ENCODE measurements around the gene KRT9. TPM values are rescaled to one million over a fixed set of nuclear protein-coding genes. Genes with fewer than 3 reads are reported as not detected.

The KRT9 gene
- total and polyA plus RNA-seq, 2 donors (not counting 3 experiments of a cell fraction or from before 2014, with no cell fraction given): not detected

DNA sequence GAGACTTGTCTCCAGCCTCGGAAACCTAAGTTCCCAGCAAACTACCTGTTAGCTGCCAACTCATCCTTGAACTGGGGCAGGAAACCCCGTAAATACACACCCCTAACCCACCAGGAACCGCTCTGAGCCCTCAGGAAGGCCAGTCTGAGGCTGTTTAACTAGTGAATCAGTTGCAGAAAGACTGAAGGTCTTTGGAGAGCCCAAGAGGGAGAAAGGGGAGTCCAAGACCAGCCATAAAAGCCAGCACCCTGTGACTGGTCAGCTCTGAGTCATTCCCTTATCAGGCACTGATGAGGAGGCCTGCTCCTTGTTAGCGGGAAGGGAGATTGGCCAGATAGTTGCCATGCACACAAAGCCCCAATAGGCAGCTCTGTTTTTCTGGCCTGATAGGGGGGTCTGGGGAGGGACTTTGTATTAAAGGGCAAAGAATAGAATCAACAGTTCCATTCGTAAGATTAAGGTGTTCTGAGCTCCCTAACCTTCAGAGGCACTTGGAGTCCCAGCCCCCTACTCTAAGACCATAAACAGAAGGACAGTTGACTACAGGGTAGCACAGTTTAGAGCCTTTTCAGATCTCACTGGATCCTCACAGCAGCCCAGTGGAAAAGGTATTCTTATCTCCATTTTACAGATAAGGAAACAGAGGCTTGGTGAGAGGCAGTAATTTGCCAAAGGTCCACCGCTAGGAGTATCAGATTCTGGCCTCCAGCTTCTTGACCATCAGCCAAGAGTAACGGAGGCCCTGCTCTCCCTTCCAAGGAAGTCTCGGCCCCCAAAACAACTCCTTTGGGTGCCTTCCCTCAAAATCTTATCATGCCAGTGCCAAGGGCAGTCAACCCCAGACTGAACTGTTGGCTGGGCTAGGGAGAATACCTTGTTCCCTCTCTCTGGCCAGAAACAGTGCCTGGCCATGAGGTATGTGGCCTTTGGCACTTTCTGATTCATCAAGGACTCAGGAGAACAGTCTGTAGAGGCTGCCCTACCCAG lies 41.5 kb downstream of the KRT9 start:
- H4K20me1 ChIP-seq (replicated peaks; ENCODE audit: control insufficient read depth, extremely low read depth, insufficient read depth, low read length): no peaks in the 10 kb centered on the region
- TSS peak; percentile 91 for BruUV-seq (replicated peaks)
- dilution Hi-C loops (cut with MboI; ENCODE audit: extremely low pct_ligation_motif_present, low sequenced_read_pairs): no loop called here
- no peaks in the 10 kb centered on the region for H3K9me1 ChIP-seq (replicated peaks; ENCODE audit: control insufficient read depth, extremely low read depth, insufficient read depth, low read length)
- peak overlapping the region; percentile 35 for H3K4me2 ChIP-seq (ENCODE audit: insufficient read depth, low read length)
- peak; percentile 90 for DNase-seq (ENCODE audit: low read depth, low spot score)
- H3K27me3 ChIP-seq (ENCODE audit: control insufficient read depth in 2 of 2, insufficient read depth in 2 of 2, low read length in 2 of 2): no peaks in the 10 kb centered on the region
- H3K9ac ChIP-seq (replicated peaks; ENCODE audit: extremely low read depth, insufficient read depth, low read length): peak overlapping the region; percentile 42
- POLR2A ChIA-PET: interaction anchor here (0.7 to 1.2 kb wide), 2 partner anchors 9 to 158 kb away, joined by 3 to 4 read pairs; no protein-coding TSS in a partner anchor
- FAIRE-seq: peak; percentile 99
- H3K79me2 ChIP-seq (ENCODE audit: control insufficient read depth, insufficient read depth, low read length): no peaks in the 10 kb centered on the region
- H3K9me3 ChIP-seq (replicated peaks; ENCODE audit: control insufficient read depth, insufficient read depth, low read length): no peaks in the 10 kb centered on the region
- H3K27ac ChIP-seq (ENCODE audit: insufficient read depth, low read depth, low read length): peak overlapping the region; percentile 80
- CTCF ChIA-PET: interaction anchor here (0.7 to 8.5 kb wide), 14 partner anchors 9 to 673 kb away, joined by 3 to 126 read pairs (median 6); no protein-coding TSS in a partner anchor
- TF ChIP-seq CTCF (IDR thresholded peaks at IDR 0.05; ENCODE audit: extremely low read depth in 1 of 2, insufficient read depth in 1 of 2, low read depth in 1 of 2, low read length in 2 of 2) (no peak), MYC (IDR thresholded peaks at IDR 0.05; ENCODE audit: low read depth, low read length) (no peak), JUN (IDR thresholded peaks at IDR 0.05; ENCODE audit: borderline replicate concordance, insufficient read depth, insufficient read length, low read depth) (peak; percentile 90), POLR2A (IDR thresholded peaks at IDR 0.05; ENCODE audit: low read depth, low read length) (peak; percentile 62), GATA2 (IDR thresholded peaks at IDR 0.05; ENCODE audit: insufficient read depth, insufficient read length, low read depth, low read length) (peak; percentile 100), MAX (IDR thresholded peaks at IDR 0.05; ENCODE audit: insufficient read depth, insufficient read length) (no peak), EZH2 (IDR thresholded peaks at IDR 0.05; ENCODE audit: borderline replicate concordance, low read depth, low read length, severe bottlenecking) (no peak), FOS (IDR thresholded peaks at IDR 0.05; ENCODE audit: borderline replicate concordance, insufficient read depth, low read length) (peak; percentile 97), POLR2AphosphoS5 (IDR thresholded peaks at IDR 0.05; ENCODE audit: insufficient read depth, low read depth, low read length) (peak; percentile 69)
- intact Hi-C loops (cut with micrococcal nuclease): loop anchor here (1.0 kb wide), 2 partner anchors 9 to 18 kb away; no protein-coding TSS in a partner anchor
- no peak overlapping the region for H3K4me3 ChIP-seq (replicated peaks in 1 of 3; ENCODE audit: insufficient read depth in 1 of 3, low read depth in 1 of 3, low read length in 3 of 3)
- peaks cover 29% of the 10 kb centered on the region for H3K4me1 ChIP-seq (ENCODE audit: control insufficient read depth, extremely low read depth, insufficient read depth, low read length)
- H3K36me3 ChIP-seq (ENCODE audit: control insufficient read depth in 2 of 2, extremely low read depth in 1 of 2, insufficient read depth in 2 of 2, low read length in 2 of 2): no peaks in the 10 kb centered on the region
- peak overlapping the region; percentile 39 for H2AFZ ChIP-seq (ENCODE audit: low read depth, low read length)

All from endothelial cell of umbilical vein (primary cell).